ENCODE results near the gene IGFBP6.

- TF ChIP-seq POLR2A (IDR thresholded peaks at IDR 0.05; ENCODE audit: low read length): no peak
- TF ChIP-seq GATA1 (IDR thresholded peaks at IDR 0.05; ENCODE audit: low read depth, low read length): no peak
Observed at GRCh38 chr12:53120685-53121525, 23.4 kb downstream of the IGFBP6 start.

Data from erythroblast (primary cell).